Measurements from ENCODE around the gene SLC25A3. TPM values are rescaled to one million over a fixed set of nuclear protein-coding genes. Genes with fewer than 3 reads are reported as not detected.

Gene SLC25A3
- total and polyA plus RNA-seq, 9 of the 15 experiments (the other 6 are each of a cell fraction or from before 2014, with no cell fraction given): 264 to 766 (median 495) TPM

DNA sequence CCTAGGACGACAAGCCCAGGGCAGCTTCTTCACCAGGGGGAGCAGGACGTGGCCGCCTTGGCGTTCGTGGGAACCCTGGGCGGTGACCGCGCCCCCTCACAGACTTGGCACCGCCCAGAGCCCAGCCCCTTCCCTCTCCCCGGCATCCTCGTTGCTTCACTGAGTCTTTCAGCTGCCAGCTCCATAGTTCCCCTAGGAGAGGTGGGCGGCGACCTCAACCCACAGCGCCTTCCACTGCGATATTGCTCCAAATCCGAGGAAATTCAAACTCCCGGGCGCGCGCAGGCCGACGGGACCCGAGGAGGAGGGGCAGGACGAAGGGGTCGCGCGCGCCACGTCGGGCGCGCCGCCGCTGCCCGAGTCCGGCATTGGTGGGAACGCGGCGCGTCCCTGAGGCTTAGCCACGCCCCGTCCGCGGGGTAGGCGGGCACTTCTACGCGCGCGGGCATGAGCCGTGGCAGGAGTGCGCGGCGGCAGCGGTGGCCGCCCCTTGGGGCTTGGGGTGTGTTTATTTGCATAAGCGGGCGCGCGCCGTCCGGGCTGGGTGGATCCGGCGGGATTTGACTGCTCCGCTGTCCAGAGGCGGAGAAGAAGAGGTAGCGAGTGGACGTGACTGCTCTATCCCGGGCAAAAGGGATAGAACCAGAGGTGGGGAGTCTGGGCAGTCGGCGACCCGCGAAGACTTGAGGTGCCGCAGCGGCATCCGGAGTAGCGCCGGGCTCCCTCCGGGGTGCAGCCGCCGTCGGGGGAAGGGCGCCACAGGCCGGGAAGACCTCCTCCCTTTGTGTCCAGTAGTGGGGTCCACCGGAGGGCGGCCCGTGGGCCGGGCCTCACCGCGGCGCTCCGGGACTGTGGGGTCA lies 51.5 kb downstream of the SLC25A3 start, which contains the start of the genes APAF1 and IKBIP (continued):
- TF ChIP-seq, protein P1, sequence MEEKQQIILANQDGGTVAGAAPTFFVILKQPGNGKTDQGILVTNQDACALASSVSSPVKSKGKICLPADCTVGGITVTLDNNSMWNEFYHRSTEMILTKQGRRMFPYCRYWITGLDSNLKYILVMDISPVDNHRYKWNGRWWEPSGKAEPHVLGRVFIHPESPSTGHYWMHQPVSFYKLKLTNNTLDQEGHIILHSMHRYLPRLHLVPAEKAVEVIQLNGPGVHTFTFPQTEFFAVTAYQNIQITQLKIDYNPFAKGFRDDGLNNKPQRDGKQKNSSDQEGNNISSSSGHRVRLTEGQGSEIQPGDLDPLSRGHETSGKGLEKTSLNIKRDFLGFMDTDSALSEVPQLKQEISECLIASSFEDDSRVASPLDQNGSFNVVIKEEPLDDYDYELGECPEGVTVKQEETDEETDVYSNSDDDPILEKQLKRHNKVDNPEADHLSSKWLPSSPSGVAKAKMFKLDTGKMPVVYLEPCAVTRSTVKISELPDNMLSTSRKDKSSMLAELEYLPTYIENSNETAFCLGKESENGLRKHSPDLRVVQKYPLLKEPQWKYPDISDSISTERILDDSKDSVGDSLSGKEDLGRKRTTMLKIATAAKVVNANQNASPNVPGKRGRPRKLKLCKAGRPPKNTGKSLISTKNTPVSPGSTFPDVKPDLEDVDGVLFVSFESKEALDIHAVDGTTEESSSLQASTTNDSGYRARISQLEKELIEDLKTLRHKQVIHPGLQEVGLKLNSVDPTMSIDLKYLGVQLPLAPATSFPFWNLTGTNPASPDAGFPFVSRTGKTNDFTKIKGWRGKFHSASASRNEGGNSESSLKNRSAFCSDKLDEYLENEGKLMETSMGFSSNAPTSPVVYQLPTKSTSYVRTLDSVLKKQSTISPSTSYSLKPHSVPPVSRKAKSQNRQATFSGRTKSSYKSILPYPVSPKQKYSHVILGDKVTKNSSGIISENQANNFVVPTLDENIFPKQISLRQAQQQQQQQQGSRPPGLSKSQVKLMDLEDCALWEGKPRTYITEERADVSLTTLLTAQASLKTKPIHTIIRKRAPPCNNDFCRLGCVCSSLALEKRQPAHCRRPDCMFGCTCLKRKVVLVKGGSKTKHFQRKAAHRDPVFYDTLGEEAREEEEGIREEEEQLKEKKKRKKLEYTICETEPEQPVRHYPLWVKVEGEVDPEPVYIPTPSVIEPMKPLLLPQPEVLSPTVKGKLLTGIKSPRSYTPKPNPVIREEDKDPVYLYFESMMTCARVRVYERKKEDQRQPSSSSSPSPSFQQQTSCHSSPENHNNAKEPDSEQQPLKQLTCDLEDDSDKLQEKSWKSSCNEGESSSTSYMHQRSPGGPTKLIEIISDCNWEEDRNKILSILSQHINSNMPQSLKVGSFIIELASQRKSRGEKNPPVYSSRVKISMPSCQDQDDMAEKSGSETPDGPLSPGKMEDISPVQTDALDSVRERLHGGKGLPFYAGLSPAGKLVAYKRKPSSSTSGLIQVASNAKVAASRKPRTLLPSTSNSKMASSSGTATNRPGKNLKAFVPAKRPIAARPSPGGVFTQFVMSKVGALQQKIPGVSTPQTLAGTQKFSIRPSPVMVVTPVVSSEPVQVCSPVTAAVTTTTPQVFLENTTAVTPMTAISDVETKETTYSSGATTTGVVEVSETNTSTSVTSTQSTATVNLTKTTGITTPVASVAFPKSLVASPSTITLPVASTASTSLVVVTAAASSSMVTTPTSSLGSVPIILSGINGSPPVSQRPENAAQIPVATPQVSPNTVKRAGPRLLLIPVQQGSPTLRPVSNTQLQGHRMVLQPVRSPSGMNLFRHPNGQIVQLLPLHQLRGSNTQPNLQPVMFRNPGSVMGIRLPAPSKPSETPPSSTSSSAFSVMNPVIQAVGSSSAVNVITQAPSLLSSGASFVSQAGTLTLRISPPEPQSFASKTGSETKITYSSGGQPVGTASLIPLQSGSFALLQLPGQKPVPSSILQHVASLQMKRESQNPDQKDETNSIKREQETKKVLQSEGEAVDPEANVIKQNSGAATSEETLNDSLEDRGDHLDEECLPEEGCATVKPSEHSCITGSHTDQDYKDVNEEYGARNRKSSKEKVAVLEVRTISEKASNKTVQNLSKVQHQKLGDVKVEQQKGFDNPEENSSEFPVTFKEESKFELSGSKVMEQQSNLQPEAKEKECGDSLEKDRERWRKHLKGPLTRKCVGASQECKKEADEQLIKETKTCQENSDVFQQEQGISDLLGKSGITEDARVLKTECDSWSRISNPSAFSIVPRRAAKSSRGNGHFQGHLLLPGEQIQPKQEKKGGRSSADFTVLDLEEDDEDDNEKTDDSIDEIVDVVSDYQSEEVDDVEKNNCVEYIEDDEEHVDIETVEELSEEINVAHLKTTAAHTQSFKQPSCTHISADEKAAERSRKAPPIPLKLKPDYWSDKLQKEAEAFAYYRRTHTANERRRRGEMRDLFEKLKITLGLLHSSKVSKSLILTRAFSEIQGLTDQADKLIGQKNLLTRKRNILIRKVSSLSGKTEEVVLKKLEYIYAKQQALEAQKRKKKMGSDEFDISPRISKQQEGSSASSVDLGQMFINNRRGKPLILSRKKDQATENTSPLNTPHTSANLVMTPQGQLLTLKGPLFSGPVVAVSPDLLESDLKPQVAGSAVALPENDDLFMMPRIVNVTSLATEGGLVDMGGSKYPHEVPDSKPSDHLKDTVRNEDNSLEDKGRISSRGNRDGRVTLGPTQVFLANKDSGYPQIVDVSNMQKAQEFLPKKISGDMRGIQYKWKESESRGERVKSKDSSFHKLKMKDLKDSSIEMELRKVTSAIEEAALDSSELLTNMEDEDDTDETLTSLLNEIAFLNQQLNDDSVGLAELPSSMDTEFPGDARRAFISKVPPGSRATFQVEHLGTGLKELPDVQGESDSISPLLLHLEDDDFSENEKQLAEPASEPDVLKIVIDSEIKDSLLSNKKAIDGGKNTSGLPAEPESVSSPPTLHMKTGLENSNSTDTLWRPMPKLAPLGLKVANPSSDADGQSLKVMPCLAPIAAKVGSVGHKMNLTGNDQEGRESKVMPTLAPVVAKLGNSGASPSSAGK (IDR thresholded peaks at IDR 0.05): no peak
- TF ChIP-seq RAD21 (CRISPR knock-in tag; conservative IDR thresholded peaks at IDR 0.05 in 1 of 2, IDR thresholded peaks at IDR 0.05 in 1 of 2) (no peak), CBX2 (IDR thresholded peaks at IDR 0.05; ENCODE audit: insufficient read depth, low read length, poor library complexity, severe bottlenecking) (no peak), NR2F6 (CRISPR knock-in tag; IDR thresholded peaks at IDR 0.05) (no peak), PBX2 (CRISPR knock-in tag; IDR thresholded peaks at IDR 0.05; ENCODE audit: low read depth) (no peak), PBX2 (tag; conservative IDR thresholded peaks at IDR 0.05; ENCODE audit: low read depth) (no peak), GABPB2 (CRISPR knock-in tag; conservative IDR thresholded peaks at IDR 0.05) (no peak), OTX1 (CRISPR knock-in tag; IDR thresholded peaks at IDR 0.05) (no peak), DACH1 (IDR thresholded peaks at IDR 0.05; ENCODE audit: partially characterized antibody) (no peak)
- TF ChIP-seq, protein P2, sequence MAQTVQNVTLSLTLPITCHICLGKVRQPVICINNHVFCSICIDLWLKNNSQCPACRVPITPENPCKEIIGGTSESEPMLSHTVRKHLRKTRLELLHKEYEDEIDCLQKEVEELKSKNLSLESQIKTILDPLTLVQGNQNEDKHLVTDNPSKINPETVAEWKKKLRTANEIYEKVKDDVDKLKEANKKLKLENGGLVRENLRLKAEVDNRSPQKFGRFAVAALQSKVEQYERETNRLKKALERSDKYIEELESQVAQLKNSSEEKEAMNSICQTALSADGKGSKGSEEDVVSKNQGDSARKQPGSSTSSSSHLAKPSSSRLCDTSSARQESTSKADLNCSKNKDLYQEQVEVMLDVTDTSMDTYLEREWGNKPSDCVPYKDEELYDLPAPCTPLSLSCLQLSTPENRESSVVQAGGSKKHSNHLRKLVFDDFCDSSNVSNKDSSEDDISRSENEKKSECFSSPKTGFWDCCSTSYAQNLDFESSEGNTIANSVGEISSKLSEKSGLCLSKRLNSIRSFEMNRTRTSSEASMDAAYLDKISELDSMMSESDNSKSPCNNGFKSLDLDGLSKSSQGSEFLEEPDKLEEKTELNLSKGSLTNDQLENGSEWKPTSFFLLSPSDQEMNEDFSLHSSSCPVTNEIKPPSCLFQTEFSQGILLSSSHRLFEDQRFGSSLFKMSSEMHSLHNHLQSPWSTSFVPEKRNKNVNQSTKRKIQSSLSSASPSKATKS (CRISPR knock-in tag; IDR thresholded peaks at IDR 0.05): no peak

Measured in K562 (cell line).